ENCODE results near the gene FGF12. TPM values are rescaled to one million over a fixed set of nuclear protein-coding genes. Genes with fewer than 3 reads are reported as not detected.

FGF12 gene
- total RNA-seq, 2 experiments from 2014 or later: not detected

- peak; percentile 57 for TF ChIP-seq CTCF (IDR thresholded peaks at IDR 0.05)
- no peak overlapping the region for H3K27ac Mint-ChIP-seq
- peaks cover 10% of the 10 kb centered on the region for H3K27me3 Mint-ChIP-seq
- DNase-seq: peak; percentile 81
- ATAC-seq: peak; percentile 71
- intact Hi-C loops (cut with micrococcal nuclease): loop anchor here (1.0 to 5.0 kb wide), 2 partner anchors 237 to 351 kb away; partner anchors contain the start of gene MB21D2
- no peaks in the 10 kb centered on the region for H3K36me3 Mint-ChIP-seq (ENCODE audit: low read depth)
- H3K9me3 Mint-ChIP-seq: no peaks in the 10 kb centered on the region
- peaks cover 5% of the 10 kb centered on the region for H3K4me1 Mint-ChIP-seq (ENCODE audit: low read depth)
- ChIA-PET POLR2A (no interaction called here), CTCF (interaction anchor here (0.9 to 1.7 kb wide), 4 partner anchors 228 to 1006 kb away, joined by 3 to 5 read pairs (median 4); no protein-coding TSS in a partner anchor)
- H3K4me3 Mint-ChIP-seq: no peak overlapping the region
Observed at GRCh38 chr3:192566706-192567290, 160.5 kb downstream of the FGF12 start.

GRCh38 chr3:192564611-192565010 lies 162.7 kb downstream of the FGF12 start:
- DNase-seq: no peak
- Mint-ChIP-seq H3K27ac (no peak overlapping the region), H3K36me3 (ENCODE audit: low read depth) (no peaks in the 10 kb centered on the region), H3K4me1 (ENCODE audit: low read depth) (no peaks in the 10 kb centered on the region), H3K9me3 (no peaks in the 10 kb centered on the region), H3K27me3 (peaks cover 2% of the 10 kb centered on the region), H3K4me3 (no peak overlapping the region)
- ATAC-seq: no peak
- TF ChIP-seq CTCF (IDR thresholded peaks at IDR 0.05): no peak
- ChIA-PET POLR2A (no interaction called here), CTCF (interaction anchor here (1.2 kb wide), 1 partner anchor 120 kb away, joined by 3 read pairs; no protein-coding TSS in a partner anchor)
- intact Hi-C loops (cut with micrococcal nuclease): loop anchor here (5.0 kb wide), 1 partner anchor 353 kb away; the partner anchor contains the start of gene MB21D2

- POLR2A ChIA-PET: interaction anchor here (0.6 kb wide), 1 partner anchor 892 kb away, joined by 3 read pairs; no protein-coding TSS in a partner anchor
- Mint-ChIP-seq H3K36me3 (ENCODE audit: low read depth) (no peaks in the 10 kb centered on the region), H3K27ac (no peak overlapping the region), H3K27me3 (peaks cover 2% of the 10 kb centered on the region), H3K4me3 (no peak overlapping the region), H3K9me3 (no peaks in the 10 kb centered on the region), H3K4me1 (ENCODE audit: low read depth) (no peaks in the 10 kb centered on the region)
- TF ChIP-seq CTCF (IDR thresholded peaks at IDR 0.05): no peak
- DNase-seq (no peak), ATAC-seq (no peak)
- intact Hi-C loops (cut with micrococcal nuclease): no loop called here
- CTCF ChIA-PET: interaction anchor here (1.0 kb wide), 1 partner anchor 226 kb away, joined by 3 read pairs; no protein-coding TSS in a partner anchor
Observed at GRCh38 chr3:192563417-192563816, 163.9 kb downstream of the FGF12 start.

GRCh38 chr3:192553707-192554106 lies 173.6 kb downstream of the FGF12 start:
- ChIA-PET CTCF (no interaction called here), POLR2A (no interaction called here)
- H3K27me3 Mint-ChIP-seq: peaks cover 2% of the 10 kb centered on the region
- no peaks in the 10 kb centered on the region for H3K36me3 Mint-ChIP-seq (ENCODE audit: low read depth)
- H3K4me1 Mint-ChIP-seq (ENCODE audit: low read depth): no peaks in the 10 kb centered on the region
- ATAC-seq (no peak), DNase-seq (no peak)
- H3K9me3 Mint-ChIP-seq: peaks cover 2% of the 10 kb centered on the region
- H3K27ac Mint-ChIP-seq: no peak overlapping the region
- no peak overlapping the region for H3K4me3 Mint-ChIP-seq
- intact Hi-C loops (cut with micrococcal nuclease): no loop called here
- no peak for TF ChIP-seq CTCF (IDR thresholded peaks at IDR 0.05)

- Mint-ChIP-seq H3K4me3 (no peak overlapping the region), H3K27me3 (peaks cover 2% of the 10 kb centered on the region), H3K9me3 (peaks cover 2% of the 10 kb centered on the region), H3K4me1 (ENCODE audit: low read depth) (no peaks in the 10 kb centered on the region), H3K36me3 (ENCODE audit: low read depth) (no peaks in the 10 kb centered on the region), H3K27ac (no peak overlapping the region)
- ATAC-seq: no peak
- ChIA-PET POLR2A (no interaction called here), CTCF (no interaction called here)
- TF ChIP-seq CTCF (IDR thresholded peaks at IDR 0.05): no peak
- DNase-seq: no peak
- intact Hi-C loops (cut with micrococcal nuclease): no loop called here
Observed at GRCh38 chr3:192550356-192550755, 177.0 kb downstream of the FGF12 start.

All from activated CD8-positive, alpha-beta T cell treated with anti-CD3 and anti-CD28 coated beads for 36 hours (primary cell).